SK-N-MC (cell line): Measurements from ENCODE around the gene AFAP1.

ENCODE experiments used
- EZH2 ChIP-seq: fragments of 200-600 bp; sonication (generic); IDR thresholded peaks from one replicate; pipeline ENCODE4 v1.6.1; 2017; ENCODE audit warnings: antibody characterized with exemption
- POLR2AphosphoS5 ChIP-seq: IDR thresholded peaks from 2 replicates; pipeline ENCODE4 v1.6.1; 2012; ENCODE audit warnings: mild to moderate bottlenecking, low read depth, low read length, borderline replicate concordance

GRCh38 chr4:7800410-7800809 lies 139.3 kb downstream of the AFAP1 start:
- no peak for TF ChIP-seq EZH2
- TF ChIP-seq POLR2AphosphoS5, result no peak
